IPS-NIHi7 (cell line): ENCODE results near the gene ZBTB46.
"Not testable (repeated sequence)": the region's sequence is repeated elsewhere in the genome, so short reads cannot be mapped to it uniquely, and the experiment has no call there.

Experiments used
- DNase-seq: peaks from one replicate; pipeline ENCODE4 v3.0.0; 2012; ENCODE audit warnings: mixed read lengths; ENCODE audit errors: extremely low spot score

The ZBTB46 gene

DNA sequence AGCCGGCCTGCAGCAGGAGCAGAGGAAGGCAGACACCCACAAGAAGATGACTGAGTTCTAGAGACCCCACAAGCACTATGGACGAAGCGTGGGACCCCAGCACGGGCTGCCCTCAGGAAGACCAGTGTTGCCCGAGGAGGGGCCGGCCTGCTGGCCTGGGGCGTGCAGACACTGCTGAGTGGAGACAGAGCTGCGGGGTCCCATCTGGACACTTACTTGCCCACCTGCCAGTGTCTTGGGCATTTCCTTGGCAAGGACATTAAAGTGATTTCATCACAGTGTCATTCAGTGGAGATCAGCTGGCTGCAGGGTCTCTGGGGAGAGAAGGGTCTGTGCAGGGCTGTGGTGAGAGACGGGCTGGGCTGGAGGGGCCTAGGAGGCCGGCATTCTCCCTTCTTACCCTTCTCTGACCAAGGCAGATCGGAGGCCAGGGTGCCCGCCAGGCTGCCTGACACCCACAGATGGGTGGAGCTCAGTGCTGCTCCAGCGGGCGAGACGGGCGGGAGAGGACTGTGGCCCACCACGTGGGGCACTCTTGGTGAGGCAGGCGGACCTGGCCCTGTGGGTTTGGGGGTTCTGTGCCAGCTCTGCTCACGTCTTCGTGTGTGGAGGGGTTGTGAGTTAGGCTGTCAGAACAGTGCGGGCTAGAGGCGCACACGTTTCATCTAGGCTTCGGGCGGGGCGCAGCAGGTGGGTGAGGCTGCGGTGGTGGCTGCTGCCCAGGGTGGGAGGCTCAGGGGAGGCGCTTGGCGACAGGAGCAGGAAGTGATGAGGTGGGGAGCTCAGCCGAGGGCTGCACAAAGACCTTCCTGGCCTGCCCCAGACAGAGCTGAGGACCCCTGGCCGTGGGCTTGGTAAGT lies 95.0 kb downstream of the ZBTB46 start, which contains the start of gene LIME1:
Gene LIME1 (plus strand): TSS at position 806 of the 860 bp plus-strand sequence. CDS start 886 bp downstream, outside the sequence.
- no peak for DNase-seq

DNA sequence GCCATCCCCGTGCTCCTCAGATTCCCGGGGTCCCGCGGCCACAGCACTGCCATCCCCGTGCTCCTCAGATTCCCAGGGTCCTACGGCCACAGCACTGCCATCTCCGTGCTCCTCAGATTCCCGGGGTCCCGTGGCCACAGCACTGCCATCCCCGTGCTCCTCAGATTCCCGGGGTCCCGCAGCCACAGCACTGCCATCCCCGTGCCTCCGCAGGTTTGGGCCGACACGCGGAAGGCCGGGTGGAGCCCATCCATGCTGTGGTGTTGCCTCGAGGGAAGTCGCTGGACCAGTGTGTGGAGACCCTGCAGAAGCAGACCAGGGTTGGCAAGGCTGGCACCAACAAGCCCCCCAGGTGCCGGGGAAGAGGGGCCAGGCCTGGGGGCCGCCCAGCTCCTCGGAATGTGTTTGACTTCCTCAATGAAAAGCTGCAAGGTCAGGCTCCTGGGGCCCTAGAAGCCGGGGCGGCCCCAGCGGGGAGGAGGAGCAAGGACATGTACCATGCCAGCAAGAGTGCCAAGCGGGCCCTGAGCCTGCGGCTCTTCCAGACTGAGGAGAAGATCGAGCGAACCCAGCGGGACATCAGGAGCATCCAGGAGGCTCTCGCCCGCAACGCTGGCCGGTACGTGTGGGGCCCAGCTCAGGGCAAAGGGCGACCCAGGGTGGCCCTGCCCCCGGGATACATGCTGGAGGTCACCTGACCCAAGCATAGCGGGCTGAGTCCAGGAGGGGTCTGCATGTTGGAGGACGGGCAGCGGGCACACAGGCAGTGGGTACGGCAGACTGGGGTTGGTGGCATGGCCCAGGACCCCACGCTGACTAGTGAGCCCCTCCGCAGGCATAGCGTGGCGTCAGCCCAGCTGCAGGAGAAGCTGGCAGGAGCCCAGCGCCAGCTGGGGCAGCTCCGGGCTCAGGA lies 95.9 kb downstream of the ZBTB46 start:
- no peak for DNase-seq

DNA sequence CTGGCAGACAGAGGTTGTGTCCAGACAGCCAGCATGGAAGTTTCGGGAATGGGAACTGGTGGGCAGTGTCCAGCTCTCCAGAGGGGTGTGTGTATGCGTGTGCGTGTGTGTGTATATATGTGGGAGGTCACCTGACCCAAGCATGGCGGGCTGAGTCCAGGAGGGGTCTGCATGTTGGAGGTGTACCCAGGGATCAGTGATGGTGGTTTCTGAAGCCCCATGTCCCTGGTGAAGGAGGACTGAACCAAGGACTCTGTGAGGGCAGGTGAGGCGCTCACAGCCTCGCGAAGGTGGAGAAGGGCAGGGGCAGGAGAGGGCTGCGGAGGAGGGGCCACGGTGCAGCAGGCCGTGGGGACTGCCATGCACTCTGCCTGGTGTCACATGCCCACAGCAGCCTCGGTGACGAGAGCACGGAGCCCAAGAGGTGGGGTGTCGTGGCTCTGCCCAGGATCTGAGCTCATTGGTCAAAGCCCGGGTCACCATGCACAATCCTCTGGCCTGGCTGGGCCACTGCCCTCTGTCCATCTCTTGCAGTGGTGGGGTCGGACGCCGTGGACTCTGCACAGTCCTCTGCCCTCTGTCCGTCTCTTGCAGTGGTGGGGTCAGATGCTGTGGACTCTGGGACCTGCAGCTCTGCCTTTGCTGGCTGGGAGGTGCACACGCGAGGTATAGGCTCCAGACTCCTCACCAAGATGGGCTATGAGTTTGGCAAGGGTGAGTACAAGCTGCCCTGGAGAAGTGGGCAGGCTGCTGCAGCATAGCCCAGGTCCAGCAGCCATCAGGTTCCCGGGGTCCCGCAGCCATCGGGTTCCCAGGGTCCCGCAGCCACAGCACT lies 96.7 kb downstream of the ZBTB46 start:
- DNase-seq = no peak

- no peak for DNase-seq
Observed at GRCh38 chr20:63733579-63734081, 97.4 kb downstream of the ZBTB46 start.

DNA sequence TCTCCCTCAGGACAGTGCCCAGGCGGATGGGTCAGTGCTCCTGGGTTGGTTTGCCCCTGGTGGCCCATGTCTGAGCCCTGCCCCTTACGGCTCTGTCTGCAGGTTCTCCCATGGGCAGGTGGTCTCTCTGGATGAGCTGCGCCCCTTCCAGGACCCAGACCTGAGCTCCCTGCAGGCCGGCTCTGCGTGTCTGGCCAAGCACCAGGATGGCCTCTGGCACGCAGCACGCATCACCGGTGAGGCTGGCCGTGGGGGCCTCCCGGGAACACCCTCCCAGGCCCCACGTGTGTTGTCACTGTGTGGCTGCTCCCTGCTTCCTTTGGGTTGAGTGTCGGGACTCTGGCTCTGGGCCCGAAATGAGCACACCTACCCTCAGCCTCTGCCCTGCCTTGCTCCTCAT lies 97.9 kb downstream of the ZBTB46 start:
- DNase-seq = no peak

DNA sequence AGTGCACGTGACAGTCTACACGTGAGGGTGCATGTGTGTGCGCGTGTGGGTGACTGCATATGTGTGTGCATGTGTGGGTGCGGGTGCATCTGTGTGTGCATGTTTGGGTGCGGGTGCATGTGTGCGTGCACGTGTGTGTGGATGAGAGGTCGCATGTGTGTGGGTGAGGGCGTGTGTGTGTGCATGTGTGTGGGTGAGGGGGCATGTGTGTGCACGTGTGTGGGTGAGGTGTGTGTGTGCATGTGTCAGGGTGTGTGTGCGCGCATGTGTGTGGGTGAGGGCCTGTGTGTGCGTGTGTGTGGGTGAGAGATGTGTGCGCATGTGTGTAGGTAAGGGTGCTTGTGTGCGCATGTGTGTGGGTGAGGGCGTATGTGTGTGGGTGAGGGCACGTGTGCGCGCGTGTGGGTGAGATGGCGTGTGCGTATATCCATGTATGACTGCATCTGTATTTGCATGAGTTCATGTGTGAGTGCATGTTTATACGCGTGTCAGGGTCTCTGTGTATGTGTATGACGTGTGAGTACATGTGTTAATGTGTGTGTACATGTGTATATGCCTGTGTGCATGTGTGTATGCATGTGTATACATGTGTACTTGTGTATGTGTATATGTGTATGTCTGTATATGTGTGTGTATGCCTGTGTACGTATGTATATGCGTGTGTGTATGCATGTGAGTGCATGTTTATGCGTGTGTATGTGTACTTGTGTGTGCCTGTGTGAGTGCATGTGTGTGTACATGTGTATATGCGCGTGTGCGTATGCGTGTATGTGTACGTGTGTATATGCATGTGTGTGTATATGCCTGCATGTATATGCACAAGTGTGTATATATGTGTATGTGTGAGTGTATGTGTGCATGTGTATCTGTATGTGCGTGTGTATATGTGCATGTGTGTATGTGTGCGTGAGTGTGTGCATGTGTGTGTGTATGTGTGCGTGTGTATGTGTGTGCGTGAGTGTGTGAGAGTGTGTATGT lies 98.7 kb downstream of the ZBTB46 start:
- DNase-seq = no peak

GRCh38 chr20:63731410-63731809 lies 99.7 kb downstream of the ZBTB46 start:
- DNase-seq = no peak

DNA sequence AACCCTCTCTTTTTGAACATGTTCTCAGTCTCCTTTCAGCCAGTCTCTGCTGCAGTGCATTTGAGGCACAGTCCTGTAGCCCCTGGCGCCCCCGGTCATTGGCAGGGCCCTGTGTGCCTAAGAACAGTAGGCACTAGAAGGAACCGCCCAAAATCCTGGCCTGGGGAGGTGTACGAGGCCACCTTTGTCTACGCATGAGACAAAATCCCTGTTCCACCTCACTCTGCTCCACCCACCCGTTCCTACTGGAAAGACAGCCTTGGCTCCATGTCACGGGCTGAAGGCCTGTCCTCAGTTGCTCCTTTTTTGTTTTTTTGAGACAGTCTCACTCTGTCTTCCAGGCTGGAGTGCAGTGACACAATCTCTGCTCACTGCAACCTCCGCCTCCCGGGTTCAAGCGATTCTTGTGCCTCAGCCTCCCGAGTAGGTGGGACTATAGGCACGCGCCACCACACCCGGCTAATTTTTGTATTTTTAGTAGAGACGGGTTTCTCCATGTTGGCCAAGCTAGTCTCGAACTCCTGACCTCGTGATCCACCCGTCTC lies 100.8 kb downstream of the ZBTB46 start:
- DNase-seq = not testable (repeated sequence)

DNA sequence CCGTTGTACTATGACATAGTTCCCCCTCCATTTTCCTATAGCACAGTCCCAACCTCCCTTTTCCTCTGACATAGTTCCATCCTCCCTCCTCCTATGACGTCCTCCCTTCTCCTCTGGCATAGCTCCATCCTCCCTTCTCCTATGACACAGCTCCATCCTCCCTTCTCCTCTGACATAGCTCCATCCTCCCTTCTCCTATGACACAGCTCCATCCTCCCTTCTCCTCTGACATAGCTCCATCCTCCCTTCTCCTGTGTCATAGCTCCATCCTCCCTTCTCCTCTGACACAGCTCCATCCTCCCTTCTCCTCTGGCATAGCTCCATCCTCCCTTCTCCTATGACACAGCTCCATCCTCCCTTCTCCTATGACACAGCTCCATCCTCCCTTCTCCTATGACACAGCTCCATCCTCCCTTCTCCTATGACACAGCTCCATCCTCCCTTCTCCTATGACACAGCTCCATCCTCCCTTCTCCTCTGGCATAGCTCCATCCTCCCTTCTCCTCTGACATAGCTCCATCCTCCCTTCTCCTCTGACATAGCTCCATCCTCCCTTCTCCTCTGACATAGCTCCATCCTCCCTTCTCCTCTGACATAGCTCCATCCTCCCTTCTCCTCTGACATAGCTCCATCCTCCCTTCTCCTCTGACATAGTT lies 108.0 kb downstream of the ZBTB46 start:
- not testable (repeated sequence) for DNase-seq

- DNase-seq = no peak
Observed at GRCh38 chr20:63718996-63719395, 112.1 kb downstream of the ZBTB46 start.

DNA sequence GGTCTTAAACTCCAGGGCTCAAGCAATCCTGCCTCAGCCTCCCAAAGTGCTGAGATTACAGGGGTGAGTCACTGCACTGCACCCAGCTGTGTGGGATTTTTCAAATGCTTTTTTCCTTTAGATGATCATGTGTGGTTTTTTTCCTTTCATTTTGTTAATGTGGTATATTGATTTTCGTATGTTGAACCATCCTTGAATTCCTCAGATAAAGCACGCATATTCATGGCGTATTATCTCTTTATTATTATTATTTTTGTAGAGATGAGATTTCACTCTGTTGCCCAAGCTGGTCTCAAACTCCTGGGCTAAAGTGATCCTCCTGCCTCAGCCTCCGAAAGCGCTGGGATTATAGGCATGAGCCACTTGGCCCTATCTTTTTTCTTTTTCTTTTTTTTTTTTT lies 116.2 kb downstream of the ZBTB46 start:
- no peak for DNase-seq

DNA sequence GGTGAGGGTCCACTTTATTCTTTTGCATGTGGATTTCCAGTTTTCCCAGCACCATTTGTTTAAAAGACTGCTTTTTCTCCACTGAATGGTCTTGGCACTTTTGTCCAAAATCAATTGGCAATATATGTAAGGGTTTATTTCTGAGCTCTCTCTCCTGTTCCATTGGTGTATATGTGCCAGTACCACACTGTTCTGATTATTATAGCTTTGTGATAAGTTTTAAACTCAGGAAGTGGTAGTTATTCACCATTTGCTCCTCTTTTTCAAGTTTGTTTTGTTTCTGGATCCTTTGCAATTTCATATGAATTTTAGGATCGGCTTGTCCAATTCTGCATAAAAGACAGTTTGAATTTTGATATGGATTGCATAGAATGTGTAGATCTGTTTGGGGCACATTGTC lies 118.9 kb downstream of the ZBTB46 start:
- DNase-seq = no peak

DNA sequence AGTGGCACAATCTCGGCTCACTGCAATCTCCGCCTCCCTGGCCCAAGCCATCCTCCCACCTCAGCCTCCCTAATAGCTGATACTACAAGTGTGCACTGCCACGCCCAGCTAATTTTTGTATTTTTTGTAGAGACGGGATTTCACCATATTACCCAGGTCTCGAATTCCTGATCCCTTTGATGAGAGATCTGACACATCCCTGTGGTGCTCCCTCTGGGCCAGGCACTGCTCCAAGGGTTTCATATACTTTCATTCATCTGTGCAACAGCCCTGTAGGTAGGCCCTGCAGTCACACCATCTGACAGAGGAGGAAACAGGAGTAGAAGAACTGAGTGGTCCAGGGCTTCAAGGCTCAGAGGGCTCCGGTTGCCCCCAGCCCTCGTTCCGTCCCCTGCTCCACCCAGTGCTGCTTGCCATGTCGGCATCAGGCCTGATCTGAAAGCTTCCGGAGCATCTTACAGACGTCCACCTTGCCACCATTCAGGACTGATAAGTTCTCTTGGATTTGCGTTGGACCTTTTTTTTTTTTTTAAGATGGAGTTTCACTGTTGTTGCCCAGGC lies 119.9 kb downstream of the ZBTB46 start:
- no peak for DNase-seq

GRCh38 chr20:63709149-63709527 lies 121.9 kb downstream of the ZBTB46 start:
- no peak for DNase-seq

DNA sequence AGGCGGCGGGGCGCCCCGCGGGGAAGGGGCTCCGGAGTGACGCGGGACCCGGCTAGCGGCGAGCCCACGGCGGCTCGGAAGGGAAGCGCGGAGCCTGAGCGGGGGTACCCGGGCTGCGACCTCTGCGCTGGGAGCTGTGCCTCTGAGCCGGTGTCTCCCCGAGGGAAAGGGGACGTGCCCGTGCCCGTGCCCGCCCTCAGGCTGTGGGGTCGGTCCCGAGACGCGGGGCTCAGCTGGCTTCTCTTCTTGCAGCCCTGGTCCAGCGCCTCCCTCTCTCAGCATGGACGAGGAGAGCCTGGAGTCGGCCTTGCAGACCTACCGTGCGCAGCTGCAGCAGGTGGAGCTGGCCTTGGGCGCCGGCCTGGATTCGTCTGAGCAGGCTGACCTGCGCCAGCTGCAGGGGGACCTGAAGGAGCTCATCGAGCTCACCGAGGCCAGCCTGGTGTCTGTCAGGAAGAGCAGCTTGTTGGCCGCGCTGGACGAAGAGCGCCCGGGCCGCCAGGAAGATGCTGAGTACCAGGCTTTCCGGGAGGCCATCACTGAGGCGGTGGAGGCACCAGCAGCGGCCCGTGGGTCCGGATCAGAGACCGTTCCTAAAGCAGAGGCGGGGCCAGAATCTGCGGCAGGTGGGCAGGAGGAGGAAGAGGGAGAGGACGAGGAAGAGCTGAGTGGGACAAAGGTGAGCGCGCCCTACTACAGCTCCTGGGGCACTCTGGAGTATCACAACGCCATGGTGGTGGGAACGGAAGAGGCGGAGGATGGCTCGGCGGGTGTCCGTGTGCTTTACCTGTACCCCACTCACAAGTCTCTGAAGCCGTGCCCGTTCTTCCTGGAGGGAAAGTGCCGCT lies 122.5 kb downstream of the ZBTB46 start:
- peak; percentile 16 for DNase-seq

DNA sequence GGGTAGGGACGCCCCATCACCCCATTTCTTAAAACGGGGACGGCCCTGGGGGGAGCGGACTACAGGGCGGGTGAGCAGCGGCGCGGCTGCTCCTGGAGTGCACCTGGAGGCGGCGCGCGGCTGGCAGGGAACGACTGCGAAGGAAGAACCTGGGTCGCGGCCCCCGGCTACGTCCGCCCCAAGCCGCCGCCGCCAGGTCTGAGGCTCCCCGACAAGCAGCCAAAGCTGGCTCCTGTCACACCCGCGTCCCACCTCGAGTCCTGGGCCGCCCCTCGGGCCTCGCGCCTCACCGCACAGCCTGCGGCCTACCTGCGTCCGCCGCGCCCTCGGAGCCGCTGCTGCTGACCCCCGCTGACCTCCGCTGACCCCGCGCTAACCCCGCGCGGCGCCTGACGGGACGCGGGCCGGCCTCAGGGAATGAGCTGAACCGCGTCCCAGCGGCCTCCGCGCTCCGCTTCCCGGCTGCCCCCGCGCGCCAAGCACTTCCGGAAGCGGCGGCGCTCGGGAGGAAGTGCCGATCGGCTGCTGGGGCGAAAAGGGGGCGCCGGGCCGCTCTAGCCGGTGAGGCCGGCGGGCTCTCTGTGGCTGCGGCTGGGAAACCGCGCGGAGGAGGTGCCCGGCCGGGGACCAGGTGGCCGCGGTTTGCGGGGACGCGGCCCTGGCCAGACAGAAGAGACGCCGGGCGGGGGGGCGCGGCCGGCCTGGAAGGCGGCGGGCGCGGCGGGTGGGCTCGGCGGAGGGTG lies 123.3 kb downstream of the ZBTB46 start, which contains the start of the genes ARFRP1 and ZGPAT:
Gene ARFRP1 (minus strand): TSS at position 419 of the 743 bp plus-strand sequence. CDS start 885 bp downstream, outside the sequence.
Gene ZGPAT (plus strand): TSS at position 482 of the 743 bp plus-strand sequence. CDS start 542 bp downstream, outside the sequence.
- peak; percentile 95 for DNase-seq
